Endothelial cell of umbilical vein (primary cell): ENCODE results near the gene ABI3BP.

Experiments
- EZH2 ChIP-seq: IDR thresholded peaks from 2 replicates; pipeline ENCODE4 v1.6.1; 2012; ENCODE audit warnings: borderline replicate concordance, low read depth, mild to moderate bottlenecking, moderate library complexity, low read length, inconsistent platforms; ENCODE audit not compliant: severe bottlenecking
- FOS ChIP-seq: IDR thresholded peaks from 2 replicates; pipeline ENCODE4 v1.6.1; 2011; ENCODE audit warnings: mild to moderate bottlenecking, low read length, moderate library complexity, borderline replicate concordance; ENCODE audit not compliant: insufficient read depth
- GATA2 ChIP-seq: IDR thresholded peaks from 2 replicates; pipeline ENCODE4 v1.7.0; 2011; ENCODE audit warnings: low read depth, mild to moderate bottlenecking, moderate library complexity, mixed read lengths, low read length; ENCODE audit not compliant: insufficient read length, insufficient read depth
- JUN ChIP-seq: IDR thresholded peaks from 2 replicates; pipeline ENCODE4 v1.6.1; 2011; ENCODE audit warnings: borderline replicate concordance, low read depth; ENCODE audit not compliant: insufficient read length, insufficient read depth
- MYC ChIP-seq: IDR thresholded peaks from one replicate; pipeline ENCODE4 v1.6.1; 2011; ENCODE audit warnings: mild to moderate bottlenecking, low read depth, low read length
- POLR2A ChIP-seq: IDR thresholded peaks from 2 replicates; pipeline ENCODE4 v1.6.1; 2012; ENCODE audit warnings: low read depth, mild to moderate bottlenecking, control low read depth, low read length
- POLR2AphosphoS5 ChIP-seq: IDR thresholded peaks from 2 replicates; pipeline ENCODE4 v1.6.1; 2012; ENCODE audit warnings: low read depth, mild to moderate bottlenecking, control low read depth, low read length, moderate library complexity; ENCODE audit not compliant: insufficient read depth
- TF ChIP-seq, protein P1 (sequence below): IDR thresholded peaks from 2 replicates; pipeline ENCODE4 v1.6.1; 2011; ENCODE audit not compliant: insufficient read depth, insufficient read length
- TF ChIP-seq, protein P2 (sequence below), 2 donors: IDR thresholded peaks; 1 replicate in 1 of 2; 2 replicates in 1 of 2; pipeline ENCODE4 v1.5.1; 2011; ENCODE audit warnings: low read length in 2 of 2, mild to moderate bottlenecking in 2 of 2, moderate library complexity in 2 of 2, control low read depth in 1 of 2, inconsistent platforms in 1 of 2, low read depth in 1 of 2; ENCODE audit not compliant: insufficient read depth in 1 of 2; ENCODE audit errors: extremely low read depth in 1 of 2

DNA sequence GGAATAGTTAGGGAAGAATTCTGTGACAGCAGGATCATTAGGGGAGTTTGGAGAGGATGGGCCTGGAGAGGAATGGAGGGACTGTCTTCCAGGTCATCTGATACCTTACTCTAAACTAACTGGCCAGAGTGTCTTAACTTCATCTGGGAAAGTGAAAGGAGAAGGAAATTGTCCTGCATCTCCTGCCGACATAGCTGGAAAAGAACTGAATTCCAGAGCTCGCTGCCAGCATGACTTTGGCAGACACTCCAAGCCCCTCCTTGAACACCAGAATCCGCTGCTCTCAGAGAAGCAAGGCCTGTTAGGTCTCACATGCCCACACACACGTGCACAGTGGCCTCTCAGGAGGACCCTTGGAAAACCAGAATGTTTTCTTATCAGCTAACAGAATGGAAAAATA is 10.5 kb downstream of the ABI3BP start:
- TF ChIP-seq, protein P1, sequence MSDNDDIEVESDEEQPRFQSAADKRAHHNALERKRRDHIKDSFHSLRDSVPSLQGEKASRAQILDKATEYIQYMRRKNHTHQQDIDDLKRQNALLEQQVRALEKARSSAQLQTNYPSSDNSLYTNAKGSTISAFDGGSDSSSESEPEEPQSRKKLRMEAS: no peak
- TF ChIP-seq, protein P2, sequence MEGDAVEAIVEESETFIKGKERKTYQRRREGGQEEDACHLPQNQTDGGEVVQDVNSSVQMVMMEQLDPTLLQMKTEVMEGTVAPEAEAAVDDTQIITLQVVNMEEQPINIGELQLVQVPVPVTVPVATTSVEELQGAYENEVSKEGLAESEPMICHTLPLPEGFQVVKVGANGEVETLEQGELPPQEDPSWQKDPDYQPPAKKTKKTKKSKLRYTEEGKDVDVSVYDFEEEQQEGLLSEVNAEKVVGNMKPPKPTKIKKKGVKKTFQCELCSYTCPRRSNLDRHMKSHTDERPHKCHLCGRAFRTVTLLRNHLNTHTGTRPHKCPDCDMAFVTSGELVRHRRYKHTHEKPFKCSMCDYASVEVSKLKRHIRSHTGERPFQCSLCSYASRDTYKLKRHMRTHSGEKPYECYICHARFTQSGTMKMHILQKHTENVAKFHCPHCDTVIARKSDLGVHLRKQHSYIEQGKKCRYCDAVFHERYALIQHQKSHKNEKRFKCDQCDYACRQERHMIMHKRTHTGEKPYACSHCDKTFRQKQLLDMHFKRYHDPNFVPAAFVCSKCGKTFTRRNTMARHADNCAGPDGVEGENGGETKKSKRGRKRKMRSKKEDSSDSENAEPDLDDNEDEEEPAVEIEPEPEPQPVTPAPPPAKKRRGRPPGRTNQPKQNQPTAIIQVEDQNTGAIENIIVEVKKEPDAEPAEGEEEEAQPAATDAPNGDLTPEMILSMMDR (IDR thresholded peaks at IDR 0.05; ENCODE audit: extremely low read depth in 1 of 2, insufficient read depth in 1 of 2, low read depth in 1 of 2, low read length in 2 of 2): no peak
- TF ChIP-seq FOS (no peak), POLR2A (no peak), JUN (no peak), POLR2AphosphoS5 (no peak), EZH2 (no peak), MYC (no peak), GATA2 (no peak)
